ENCODE data around the gene EXOSC5.

The EXOSC5 gene

DNA sequence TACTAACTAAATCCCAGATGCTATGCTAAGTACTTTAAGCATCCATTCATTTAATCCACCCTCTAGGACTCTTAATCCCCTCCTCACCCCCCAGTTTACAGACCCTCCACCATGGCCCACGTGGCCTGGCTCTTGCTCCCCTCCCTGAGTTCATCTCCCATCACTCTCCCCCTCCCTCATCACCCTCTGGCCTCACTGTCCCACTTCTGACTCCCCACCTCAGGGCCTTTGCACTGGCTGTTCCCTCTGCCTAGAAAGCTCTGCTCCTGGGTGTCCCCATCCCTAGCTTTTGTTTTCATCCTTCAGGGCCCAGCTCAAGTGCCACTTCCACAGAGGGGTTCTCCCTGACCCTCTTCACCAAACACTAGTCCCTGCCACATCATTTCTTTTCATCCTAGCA lies 37.4 kb downstream of the EXOSC5 start:
- H3K4me1 ChIP-seq (ENCODE audit: control insufficient read depth, insufficient read depth, low read length), result peaks cover 4% of the 10 kb centered on the region
- H3K9me3 ChIP-seq (ENCODE audit: control insufficient read depth, insufficient read depth, low read length), result no peaks in the 10 kb centered on the region
- H3K27me3 ChIP-seq (ENCODE audit: control insufficient read depth, insufficient read depth, low read length), result peaks cover 3% of the 10 kb centered on the region
- no peak overlapping the region for H3K4me3 ChIP-seq (ENCODE audit: low read depth, low read length)
- no peaks in the 10 kb centered on the region for H3K36me3 ChIP-seq (ENCODE audit: control insufficient read depth, insufficient read depth, low read length)
- no peak overlapping the region for H3K9ac ChIP-seq (ENCODE audit: low read depth, low read length)

DNA sequence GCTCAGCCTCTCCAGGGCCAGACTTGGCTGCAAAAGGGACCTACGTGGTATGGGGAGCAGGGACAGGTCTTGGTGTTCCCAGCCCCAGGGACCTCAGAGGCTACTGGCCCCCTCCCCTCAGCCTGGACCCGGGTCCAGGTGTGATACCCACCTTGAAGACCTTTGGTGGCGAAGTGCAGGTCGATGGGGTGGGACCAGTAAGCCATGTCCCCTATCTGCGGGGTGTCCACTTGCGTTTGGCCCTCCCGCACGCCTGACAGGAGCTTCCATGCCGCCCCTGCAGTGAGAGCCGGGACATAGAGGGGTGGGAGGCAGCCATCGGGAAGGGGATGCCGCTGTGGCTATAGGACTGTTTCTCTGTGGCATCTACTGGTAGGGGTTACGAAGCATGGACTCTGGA lies 39.4 kb downstream of the EXOSC5 start:
- no peak overlapping the region for H3K9ac ChIP-seq (ENCODE audit: low read depth, low read length)
- H3K4me3 ChIP-seq (ENCODE audit: low read depth, low read length), result no peak overlapping the region
- no peaks in the 10 kb centered on the region for H3K36me3 ChIP-seq (ENCODE audit: control insufficient read depth, insufficient read depth, low read length)
- no peaks in the 10 kb centered on the region for H3K9me3 ChIP-seq (ENCODE audit: control insufficient read depth, insufficient read depth, low read length)
- H3K4me1 ChIP-seq (ENCODE audit: control insufficient read depth, insufficient read depth, low read length), result peaks cover 3% of the 10 kb centered on the region
- peaks cover 3% of the 10 kb centered on the region for H3K27me3 ChIP-seq (ENCODE audit: control insufficient read depth, insufficient read depth, low read length)

GRCh38 chr19:41356984-41357739 lies 40.0 kb downstream of the EXOSC5 start:
- H3K4me1 ChIP-seq (ENCODE audit: control insufficient read depth, insufficient read depth, low read length), result peaks cover 3% of the 10 kb centered on the region
- no peak overlapping the region for H3K9ac ChIP-seq (ENCODE audit: low read depth, low read length)
- no peaks in the 10 kb centered on the region for H3K36me3 ChIP-seq (ENCODE audit: control insufficient read depth, insufficient read depth, low read length)
- H3K27me3 ChIP-seq (ENCODE audit: control insufficient read depth, insufficient read depth, low read length), result peaks cover 5% of the 10 kb centered on the region
- H3K4me3 ChIP-seq (ENCODE audit: low read depth, low read length), result no peak overlapping the region
- no peaks in the 10 kb centered on the region for H3K9me3 ChIP-seq (ENCODE audit: control insufficient read depth, insufficient read depth, low read length)

DNA sequence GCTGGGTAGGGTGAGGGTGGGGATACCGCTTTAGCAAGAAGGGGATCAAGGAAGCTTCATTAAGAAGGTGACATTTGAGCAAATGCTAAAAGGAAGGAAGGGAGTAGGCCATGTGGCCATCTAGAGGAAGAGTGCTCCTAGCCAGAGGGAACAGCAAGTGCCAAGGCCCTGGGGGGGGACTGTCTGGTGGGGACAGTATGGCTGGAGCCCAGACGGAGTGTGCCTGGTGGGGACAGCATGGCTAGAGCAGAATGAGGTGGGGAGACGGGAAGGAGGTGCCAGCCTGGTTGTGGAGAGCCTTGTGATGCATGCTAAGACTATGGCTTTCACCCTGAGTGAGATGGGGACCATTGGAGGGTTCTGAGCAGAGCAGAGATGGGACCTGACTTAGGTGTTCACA lies 41.4 kb downstream of the EXOSC5 start:
- Histone ChIP-seq H3K36me3 (ENCODE audit: control insufficient read depth, insufficient read depth, low read length) (no peaks in the 10 kb centered on the region), H3K4me3 (ENCODE audit: low read depth, low read length) (no peak overlapping the region), H3K9me3 (ENCODE audit: control insufficient read depth, insufficient read depth, low read length) (no peaks in the 10 kb centered on the region), H3K9ac (ENCODE audit: low read depth, low read length) (no peak overlapping the region), H3K4me1 (ENCODE audit: control insufficient read depth, insufficient read depth, low read length) (peaks cover 3% of the 10 kb centered on the region), H3K27me3 (ENCODE audit: control insufficient read depth, insufficient read depth, low read length) (peaks cover 17% of the 10 kb centered on the region)

DNA sequence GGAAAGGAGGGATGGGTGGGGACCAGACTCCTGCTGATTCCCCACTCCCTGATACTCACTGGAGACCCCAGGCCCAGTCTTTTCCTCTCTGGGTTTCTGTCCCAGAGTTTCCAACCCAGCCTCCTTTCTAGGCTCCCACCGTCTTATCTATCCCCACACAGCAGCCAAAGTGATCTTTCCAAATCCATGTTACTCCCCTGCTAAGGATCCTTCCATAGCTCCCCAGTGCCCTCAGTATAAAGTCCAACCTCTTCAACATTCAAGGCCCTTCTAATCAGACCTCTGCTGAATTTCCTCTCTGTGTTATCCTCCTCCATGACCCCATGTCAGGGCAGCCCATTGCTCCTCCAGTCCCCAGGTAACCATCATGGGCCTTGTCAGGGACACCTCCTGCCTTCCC lies 42.1 kb downstream of the EXOSC5 start:
- H3K9me3 ChIP-seq (ENCODE audit: control insufficient read depth, insufficient read depth, low read length), result no peaks in the 10 kb centered on the region
- no peak overlapping the region for H3K9ac ChIP-seq (ENCODE audit: low read depth, low read length)
- no peak overlapping the region for H3K4me3 ChIP-seq (ENCODE audit: low read depth, low read length)
- H3K36me3 ChIP-seq (ENCODE audit: control insufficient read depth, insufficient read depth, low read length), result no peaks in the 10 kb centered on the region
- H3K4me1 ChIP-seq (ENCODE audit: control insufficient read depth, insufficient read depth, low read length), result peaks cover 3% of the 10 kb centered on the region
- peaks cover 19% of the 10 kb centered on the region for H3K27me3 ChIP-seq (ENCODE audit: control insufficient read depth, insufficient read depth, low read length)

DNA sequence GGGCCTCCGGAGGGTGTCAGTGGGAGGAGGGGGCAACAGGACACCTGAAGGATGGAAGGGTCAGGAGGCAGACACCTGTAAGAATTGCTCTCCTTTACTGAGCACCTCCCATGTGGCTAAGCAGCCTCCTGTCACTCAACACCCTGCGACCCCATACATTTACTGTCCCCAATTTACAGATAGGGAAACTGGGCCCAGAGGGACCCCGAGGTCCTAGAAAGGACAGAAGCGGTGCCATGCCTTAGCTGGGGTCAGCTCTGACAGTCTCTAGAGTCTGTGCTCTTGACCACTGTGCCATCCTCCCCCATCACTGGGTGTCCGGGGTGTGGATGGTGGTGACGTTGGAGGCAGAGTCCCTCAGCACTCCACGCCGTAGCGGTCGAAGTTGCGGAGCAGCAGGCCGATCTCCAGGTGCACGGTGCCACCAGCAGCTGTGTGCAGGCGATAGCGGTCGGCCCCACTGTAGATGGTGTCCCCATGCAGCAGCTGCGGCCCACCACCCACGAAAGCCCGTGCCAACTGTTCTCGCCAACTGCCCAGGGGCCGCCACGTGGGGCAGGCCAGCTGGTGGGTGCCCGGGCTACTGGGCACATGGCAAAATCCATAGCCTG lies 42.7 kb downstream of the EXOSC5 start:
- no peaks in the 10 kb centered on the region for H3K36me3 ChIP-seq (ENCODE audit: control insufficient read depth, insufficient read depth, low read length)
- H3K9me3 ChIP-seq (ENCODE audit: control insufficient read depth, insufficient read depth, low read length), result no peaks in the 10 kb centered on the region
- peak overlapping the region; percentile 56 for H3K4me3 ChIP-seq (ENCODE audit: low read depth, low read length)
- H3K9ac ChIP-seq (ENCODE audit: low read depth, low read length), result no peak overlapping the region
- peaks cover 19% of the 10 kb centered on the region for H3K27me3 ChIP-seq (ENCODE audit: control insufficient read depth, insufficient read depth, low read length)
- peaks cover 3% of the 10 kb centered on the region for H3K4me1 ChIP-seq (ENCODE audit: control insufficient read depth, insufficient read depth, low read length)

DNA sequence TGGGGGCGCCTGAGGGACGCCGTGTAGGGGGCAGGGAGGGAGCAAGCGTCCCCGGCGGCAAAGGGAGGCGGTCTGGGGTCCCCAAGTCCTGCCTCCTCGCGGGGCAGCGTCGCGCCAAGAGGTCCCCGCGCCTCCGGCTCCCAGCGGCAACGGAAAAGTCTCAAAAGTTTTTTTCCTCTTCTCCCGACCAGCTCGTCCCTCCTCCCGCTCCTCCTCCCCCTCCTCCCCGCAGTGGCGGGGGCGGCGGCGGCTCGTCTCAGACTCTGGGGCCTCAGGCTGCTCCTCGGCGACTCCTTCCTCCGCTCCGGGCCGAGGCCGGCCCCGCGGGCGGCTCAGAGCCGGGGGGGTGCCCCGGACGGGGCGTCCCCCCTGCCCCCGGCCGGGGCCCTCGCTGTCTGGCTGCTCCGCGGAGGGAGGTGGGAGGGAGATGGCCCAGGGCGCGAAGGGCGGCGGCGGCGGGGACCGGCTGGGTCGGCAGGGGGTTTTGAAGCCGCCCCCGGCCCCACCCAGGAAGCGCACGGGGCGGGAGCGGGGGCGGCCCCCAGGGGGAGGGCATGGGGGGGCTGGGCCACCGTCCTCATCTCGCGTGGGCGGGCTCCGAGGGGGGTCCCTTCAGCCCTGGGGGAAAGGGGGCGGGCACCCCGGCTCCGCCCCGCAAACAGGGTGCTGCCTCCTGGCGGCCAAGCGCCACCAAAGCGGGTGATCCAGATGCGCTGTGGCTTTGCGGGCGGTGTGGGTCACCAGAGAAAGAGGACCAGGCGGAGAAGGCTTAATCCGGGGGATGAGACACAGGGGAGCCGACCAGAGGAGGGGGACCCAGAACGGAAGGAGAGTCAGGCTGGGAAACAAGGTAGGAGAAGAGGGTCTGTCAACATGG lies 43.5 kb downstream of the EXOSC5 start, which contains the start of gene TGFB1:
TSS of gene TGFB1 (minus strand) at position 457 of the 877 bp plus-strand sequence. CDS start 878 bp downstream, outside the sequence.
- no peaks in the 10 kb centered on the region for H3K9me3 ChIP-seq (ENCODE audit: control insufficient read depth, insufficient read depth, low read length)
- peak within 1 kb of the TSS; percentile 73 for H3K9ac ChIP-seq (ENCODE audit: low read depth, low read length)
- peaks cover 3% of the 10 kb centered on the region for H3K4me1 ChIP-seq (ENCODE audit: control insufficient read depth, insufficient read depth, low read length)
- peaks cover 19% of the 10 kb centered on the region for H3K27me3 ChIP-seq (ENCODE audit: control insufficient read depth, insufficient read depth, low read length)
- H3K4me3 ChIP-seq (ENCODE audit: low read depth, low read length), result peak within 1 kb of the TSS; percentile 56
- no peaks in the 10 kb centered on the region for H3K36me3 ChIP-seq (ENCODE audit: control insufficient read depth, insufficient read depth, low read length)

- Histone ChIP-seq H3K4me1 (ENCODE audit: control insufficient read depth, insufficient read depth, low read length) (peaks cover 3% of the 10 kb centered on the region), H3K9ac (ENCODE audit: low read depth, low read length) (peak overlapping the region; percentile 73), H3K36me3 (ENCODE audit: control insufficient read depth, insufficient read depth, low read length) (no peaks in the 10 kb centered on the region), H3K9me3 (ENCODE audit: control insufficient read depth, insufficient read depth, low read length) (no peaks in the 10 kb centered on the region), H3K27me3 (ENCODE audit: control insufficient read depth, insufficient read depth, low read length) (peaks cover 19% of the 10 kb centered on the region), H3K4me3 (ENCODE audit: low read depth, low read length) (peak overlapping the region; percentile 52)
Observed at GRCh38 chr19:41352609-41353465, 44.3 kb downstream of the EXOSC5 start.

DNA sequence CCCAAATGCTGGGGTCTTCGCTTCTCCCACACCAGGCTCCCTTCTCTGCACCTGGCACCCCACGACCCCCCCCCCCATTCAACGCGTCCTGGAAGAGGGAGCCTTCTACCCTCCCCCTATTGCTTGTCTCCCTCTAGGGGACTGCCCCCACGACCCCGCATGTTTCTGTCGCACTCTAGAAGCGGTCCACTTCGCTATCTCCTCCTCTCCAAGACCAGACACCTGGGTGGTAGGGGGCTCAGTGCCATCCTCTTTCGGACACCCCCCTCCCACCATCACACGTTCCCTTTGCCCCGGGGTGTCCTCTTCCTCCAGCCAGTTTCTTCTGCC lies 44.9 kb downstream of the EXOSC5 start:
- Histone ChIP-seq H3K36me3 (ENCODE audit: control insufficient read depth, insufficient read depth, low read length) (no peaks in the 10 kb centered on the region), H3K27me3 (ENCODE audit: control insufficient read depth, insufficient read depth, low read length) (peaks cover 19% of the 10 kb centered on the region), H3K4me1 (ENCODE audit: control insufficient read depth, insufficient read depth, low read length) (peaks cover 3% of the 10 kb centered on the region), H3K9me3 (ENCODE audit: control insufficient read depth, insufficient read depth, low read length) (no peaks in the 10 kb centered on the region), H3K9ac (ENCODE audit: low read depth, low read length) (no peak overlapping the region), H3K4me3 (ENCODE audit: low read depth, low read length) (peak overlapping the region; percentile 52)

DNA sequence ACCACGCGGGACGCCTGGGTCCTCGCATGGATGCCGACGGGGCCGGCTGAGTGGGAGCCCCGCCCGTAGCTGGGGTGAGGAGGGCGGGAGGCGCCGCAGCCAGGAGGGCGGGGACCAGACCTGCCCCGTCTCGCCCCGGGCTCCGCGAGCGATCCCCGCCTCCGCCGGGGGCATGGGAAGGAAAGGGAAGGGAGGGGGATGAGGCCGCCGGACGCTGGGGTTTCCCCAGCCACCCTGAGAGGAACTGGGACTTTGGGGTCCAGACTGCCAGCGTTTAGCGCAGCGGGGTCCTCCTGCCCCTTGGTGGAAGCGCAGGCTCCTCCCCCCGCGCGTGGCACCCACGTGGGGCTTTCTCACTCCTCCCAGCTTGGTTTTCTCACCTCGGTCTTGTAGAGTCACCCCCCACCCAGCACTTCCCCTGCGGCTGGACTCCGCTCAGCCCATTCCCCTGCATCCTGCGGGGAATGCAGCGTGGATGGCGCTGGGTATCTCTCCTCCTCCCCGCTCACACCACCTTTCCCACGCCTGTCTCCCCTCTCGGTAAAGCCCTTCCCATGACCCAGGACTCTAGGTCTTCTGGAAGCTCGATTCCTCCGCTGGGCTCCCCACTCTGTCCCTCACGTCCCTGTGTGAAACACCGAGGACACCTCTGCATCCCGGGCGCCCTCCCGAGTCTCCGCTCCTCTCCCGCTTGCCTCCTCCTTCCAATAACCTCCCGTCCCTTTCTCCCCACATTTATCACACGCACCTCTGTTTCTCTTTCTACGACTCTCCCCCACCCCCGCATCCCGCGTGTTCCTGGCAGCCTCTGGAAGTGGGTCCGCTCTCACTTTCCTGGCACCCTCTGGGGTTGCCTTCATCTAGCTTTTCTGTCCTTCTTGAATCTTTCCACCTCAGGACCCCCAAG lies 45.6 kb downstream of the EXOSC5 start:
- H3K4me3 ChIP-seq (ENCODE audit: low read depth, low read length), result peak overlapping the region; percentile 52
- peaks cover 19% of the 10 kb centered on the region for H3K27me3 ChIP-seq (ENCODE audit: control insufficient read depth, insufficient read depth, low read length)
- no peaks in the 10 kb centered on the region for H3K36me3 ChIP-seq (ENCODE audit: control insufficient read depth, insufficient read depth, low read length)
- no peaks in the 10 kb centered on the region for H3K9me3 ChIP-seq (ENCODE audit: control insufficient read depth, insufficient read depth, low read length)
- peaks cover 3% of the 10 kb centered on the region for H3K4me1 ChIP-seq (ENCODE audit: control insufficient read depth, insufficient read depth, low read length)
- no peak overlapping the region for H3K9ac ChIP-seq (ENCODE audit: low read depth, low read length)

Data from iPS-15b (cell line).